GM12878 (cell line): ENCODE measurements around the gene LARGE1. TPM values are rescaled to one million over a fixed set of nuclear protein-coding genes. Genes with fewer than 3 reads are reported as not detected.

Experiments
- ATAC-seq: fragments of 200-7000 bp; cut with Tn5 transposase; 3 replicates; pipeline ENCODE4 v1.9.1; 2020; ENCODE audit warnings: mild to moderate bottlenecking, moderate library complexity
- BruUV-seq: library from RNA; stranded (reverse); fragments of 400-500 nt; replicated peaks from 2 replicates; lab custom pipeline; 2021; lab: Mats Ljungman, UMichigan
- CTCF ChIA-PET: fragments of 300-600 bp; sonication (Branson Sonifier 250); formaldehyde crosslinking; extraction: SDS; loops from one replicate; lab custom pipeline; 2021; ENCODE audit warnings: inconsistent platforms; lab: Yijun Ruan, JAX
- POLR2A ChIA-PET: fragments of 350-600 bp; formaldehyde crosslinking; extraction: SDS; loops from one replicate; lab custom pipeline; 2021; ENCODE audit warnings: inconsistent platforms; lab: Charles Lee
- RAD21 ChIA-PET: fragments of 300-600 bp; sonication (Branson Sonifier 250); formaldehyde crosslinking; loops from one replicate; lab custom pipeline; 2023; ENCODE audit warnings: antibody characterized with exemption; ENCODE audit not compliant: unreplicated experiment; lab: Charles Lee
- SMC1A ChIA-PET: fragments of 300-600 bp; sonication (Branson Sonifier 250); formaldehyde crosslinking; loops from one replicate; lab custom pipeline; 2023; ENCODE audit not compliant: unreplicated experiment, uncharacterized antibody; lab: Charles Lee
- DNase-seq: peaks from one replicate; pipeline ENCODE4 v3.0.0-alpha.2; 2011; ENCODE audit warnings: low read depth, low spot score
- FAIRE-seq: peaks from 3 replicates; lab custom pipeline; 2011; peaks lifted over from hg19 to GRCh38; lab: Jason Lieb, UNC
- H2AFZ ChIP-seq: 2 replicates; pipeline ENCODE4 v1.6.0; 2011; ENCODE audit warnings: low read depth, low read length, control low read depth; ENCODE audit not compliant: control insufficient read depth
- H3K27ac ChIP-seq: 2 replicates; pipeline ENCODE4 v1.5.1; 2011; ENCODE audit warnings: control low read depth; ENCODE audit not compliant: control insufficient read depth, insufficient read depth
- H3K27me3 ChIP-seq, 2 experiments: replicated peaks in 1 of 2; 2 replicates each; pipeline versions ENCODE4 v1.6.0 to v1.6.1; 2011; ENCODE audit warnings: low read length in 1 of 2; ENCODE audit not compliant: control insufficient read depth in 2 of 2, insufficient read depth in 2 of 2
- H3K36me3 ChIP-seq, 2 experiments: 2 replicates each; pipeline ENCODE4 v1.5.1; 2011; ENCODE audit warnings: low read length in 1 of 2; ENCODE audit not compliant: control insufficient read depth in 2 of 2, insufficient read depth in 2 of 2
- H3K4me1 ChIP-seq: 2 replicates; pipeline ENCODE4 v1.6.1; 2011; ENCODE audit warnings: mild to moderate bottlenecking, low read length, moderate library complexity, mixed read lengths; ENCODE audit not compliant: control insufficient read depth, insufficient read depth
- H3K4me2 ChIP-seq: 2 replicates; pipeline ENCODE4 v1.6.0; 2011; ENCODE audit warnings: control low read depth; ENCODE audit not compliant: control insufficient read depth, insufficient read depth
- H3K4me3 ChIP-seq: fragments of 200-600 bp; sonication (generic); 2 replicates; pipeline ENCODE4 v1.5.1; 2016
- H3K79me2 ChIP-seq: 2 replicates; pipeline ENCODE4 v1.6.0; 2011; ENCODE audit warnings: low read length; ENCODE audit not compliant: control insufficient read depth, insufficient read depth
- H3K9ac ChIP-seq: 2 replicates; pipeline ENCODE4 v1.8.0; 2011; ENCODE audit warnings: low read length, control low read depth, mixed read lengths; ENCODE audit not compliant: control insufficient read depth, insufficient read depth
- H3K9me3 ChIP-seq: replicated peaks from 3 replicates; pipeline ENCODE4 v1.5.1; 2011; ENCODE audit warnings: mild to moderate bottlenecking, low read length; ENCODE audit not compliant: control insufficient read depth, insufficient read depth
- H4K20me1 ChIP-seq: 2 replicates; pipeline ENCODE4 v1.6.0; 2011; ENCODE audit not compliant: control insufficient read depth, insufficient read depth
- CREB1 ChIP-seq: IDR thresholded peaks from 2 replicates; pipeline ENCODE4 v1.6.1; 2012; ENCODE audit warnings: low read depth, mild to moderate bottlenecking, inconsistent platforms
- POLR2A ChIP-seq: IDR thresholded peaks from 2 replicates; pipeline ENCODE4 v1.6.1; 2011; ENCODE audit warnings: low read depth, mild to moderate bottlenecking, low read length
- SUZ12 ChIP-seq: fragments of 200-600 bp; sonication (generic); IDR thresholded peaks from one replicate; pipeline ENCODE4 v1.6.1; 2018; ENCODE audit warnings: antibody characterized with exemption, mild to moderate bottlenecking; ENCODE audit not compliant: unreplicated experiment
- TBL1XR1 ChIP-seq: IDR thresholded peaks from 2 replicates; pipeline ENCODE4 v1.6.1; 2012; ENCODE audit warnings: low read depth, low read length, improper control_type of control experiment
- TCF3 ChIP-seq: IDR thresholded peaks from 2 replicates; pipeline ENCODE4 v1.6.1; 2012; ENCODE audit warnings: low read depth, mild to moderate bottlenecking, low read length, borderline replicate concordance; ENCODE audit not compliant: insufficient read depth
- WRNIP1 ChIP-seq: IDR thresholded peaks from 2 replicates; pipeline ENCODE4 v1.6.1; 2011; ENCODE audit warnings: low read depth, low read length, improper control_type of control experiment, borderline replicate concordance
- WGBS: methylation state at CpG from one replicate; pipeline ENCODE4 v1.1.6; 2016; ENCODE audit warnings: low lambda C conversion rate; ENCODE audit not compliant: insufficient replicate concordance, insufficient coverage; ENCODE audit errors: missing lambda C conversion rate; 5-methylcytosine and 5-hydroxymethylcytosine counted together
- in situ Hi-C: fragments of 300-500 bp; cut with MboI; formaldehyde crosslinking; loops from 9 replicates; pipeline ENCODE4 v1.14.3; 2018; ENCODE audit warnings: mixed read lengths
- intact Hi-C: fragments of 100-400 bp; cut with micrococcal nuclease; formaldehyde crosslinking; loops from one replicate; pipeline ENCODE4 v1.14.2; 2022; ENCODE audit not compliant: unreplicated experiment
- polyA plus RNA-seq, 11 experiments: library from polyadenylated mRNA; depleted of rRNA in 4 of 11; unstranded in 6 of 11; stranded (reverse) in 5 of 11; fragments of >200 nt; fragmentation: Nextera tagmentation in 4 of 11; fragmentation: Illumina TruSeq in 1 of 11; extraction: Ambion mirVana in 4 of 11; extraction: Trizol in 1 of 11; gene quantifications; 1 replicate in 1 of 11; 2 replicates in 10 of 11; pipeline versions ENCODE4 v1.2.1 to v1.2.3, GENCODE V29; 2011 to 2016; ENCODE audit warnings: inconsistent platforms in 2 of 11, missing spikeins in 2 of 11, low read depth in 1 of 11
- total RNA-seq, 4 experiments: library from RNA; depleted of rRNA in 3 of 4; stranded (reverse); fragments of >200 nt in 3 of 4; fragmentation: Illumina TruSeq in 1 of 4; extraction: Trizol in 1 of 4; gene quantifications; 2 replicates each; pipeline versions ENCODE4 v1.2.1 to v1.2.3, GENCODE V29; 2013 to 2021
- TF ChIP-seq, protein P1 (sequence below): fragments of 450-650 bp; IDR thresholded peaks from 2 replicates; pipeline ENCODE4 v1.6.1; 2014; ENCODE audit warnings: mild to moderate bottlenecking
- TF ChIP-seq, protein P2 (sequence below): IDR thresholded peaks from 2 replicates; pipeline ENCODE4 v1.6.1; 2011; ENCODE audit warnings: mild to moderate bottlenecking, low read depth, low read length, moderate library complexity; ENCODE audit not compliant: insufficient replicate concordance
- TF ChIP-seq, protein P3 (sequence below): fragments of 450-650 bp; IDR thresholded peaks from 2 replicates; pipeline ENCODE4 v1.6.1; 2016; ENCODE audit warnings: mild to moderate bottlenecking

LARGE1 gene
- total and polyA plus RNA-seq, 10 of the 15 experiments (the other 5 are each of a cell fraction or from before 2014, with no cell fraction given): 3.2 to 41.4 (median 17.3) TPM

DNA sequence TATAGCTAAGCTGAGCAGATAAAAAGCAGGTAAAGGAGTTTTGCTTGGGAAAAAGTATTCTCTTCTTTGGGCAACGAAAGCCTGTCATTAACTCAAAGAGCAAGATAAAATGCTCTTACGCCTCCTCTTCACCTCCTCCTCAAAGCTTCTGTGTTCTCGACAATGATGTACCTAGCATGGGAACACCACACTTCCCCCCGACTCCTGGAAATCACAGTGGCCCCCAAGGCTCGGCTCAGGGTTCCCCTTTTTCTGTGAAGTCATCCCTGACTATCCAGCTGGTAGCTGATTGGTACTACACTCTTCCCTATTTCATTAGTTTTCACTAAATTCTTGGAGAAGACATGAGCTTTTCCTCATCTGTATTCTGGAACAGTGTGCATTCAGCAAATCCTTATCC, 336.1 kb downstream of the LARGE1 start:
- no peak overlapping the region for H3K27ac ChIP-seq
- FAIRE-seq (no peak), ATAC-seq (no peak), DNase-seq (no peak)
- no peak overlapping the region for H3K4me3 ChIP-seq
- ChIA-PET POLR2A (no interaction called here), RAD21 (interaction anchor here (0.6 to 1.5 kb wide), 2 partner anchors 21 to 285 kb away, joined by 3 read pairs; no protein-coding TSS in a partner anchor), SMC1A (interaction anchor here (0.6 to 8.8 kb wide), 3 partner anchors 9 to 1200 kb away, joined by 3 to 125 read pairs (median 4); no protein-coding TSS in a partner anchor), CTCF (interaction anchor here (1.1 to 1.6 kb wide), 4 partner anchors 15 to 334 kb away, joined by 3 to 6 read pairs (median 4); no protein-coding TSS in a partner anchor)
- 62% methylated on average over 5 of the region's 5 CpGs for WGBS
- intact Hi-C loops: no loop called here
- H3K9ac ChIP-seq: no peak overlapping the region
- no peak overlapping the region for H2AFZ ChIP-seq
- no peaks in the 10 kb centered on the region for H4K20me1 ChIP-seq
- no TSS peak for BruUV-seq
- no peak overlapping the region for H3K4me2 ChIP-seq
- no peaks in the 10 kb centered on the region for H3K27me3 ChIP-seq
- no peaks in the 10 kb centered on the region for H3K4me1 ChIP-seq
- TF ChIP-seq CREB1 (no peak), WRNIP1 (no peak), POLR2A (no peak), SUZ12 (no peak), TCF3 (no peak), TBL1XR1 (no peak)
- TF ChIP-seq, protein P1, sequence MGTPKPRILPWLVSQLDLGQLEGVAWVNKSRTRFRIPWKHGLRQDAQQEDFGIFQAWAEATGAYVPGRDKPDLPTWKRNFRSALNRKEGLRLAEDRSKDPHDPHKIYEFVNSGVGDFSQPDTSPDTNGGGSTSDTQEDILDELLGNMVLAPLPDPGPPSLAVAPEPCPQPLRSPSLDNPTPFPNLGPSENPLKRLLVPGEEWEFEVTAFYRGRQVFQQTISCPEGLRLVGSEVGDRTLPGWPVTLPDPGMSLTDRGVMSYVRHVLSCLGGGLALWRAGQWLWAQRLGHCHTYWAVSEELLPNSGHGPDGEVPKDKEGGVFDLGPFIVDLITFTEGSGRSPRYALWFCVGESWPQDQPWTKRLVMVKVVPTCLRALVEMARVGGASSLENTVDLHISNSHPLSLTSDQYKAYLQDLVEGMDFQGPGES: no peak
- TF ChIP-seq, protein P2, sequence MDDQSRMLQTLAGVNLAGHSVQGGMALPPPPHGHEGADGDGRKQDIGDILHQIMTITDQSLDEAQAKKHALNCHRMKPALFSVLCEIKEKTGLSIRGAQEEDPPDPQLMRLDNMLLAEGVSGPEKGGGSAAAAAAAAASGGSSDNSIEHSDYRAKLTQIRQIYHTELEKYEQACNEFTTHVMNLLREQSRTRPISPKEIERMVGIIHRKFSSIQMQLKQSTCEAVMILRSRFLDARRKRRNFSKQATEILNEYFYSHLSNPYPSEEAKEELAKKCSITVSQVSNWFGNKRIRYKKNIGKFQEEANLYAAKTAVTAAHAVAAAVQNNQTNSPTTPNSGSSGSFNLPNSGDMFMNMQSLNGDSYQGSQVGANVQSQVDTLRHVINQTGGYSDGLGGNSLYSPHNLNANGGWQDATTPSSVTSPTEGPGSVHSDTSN: no peak
- TF ChIP-seq, protein P3, sequence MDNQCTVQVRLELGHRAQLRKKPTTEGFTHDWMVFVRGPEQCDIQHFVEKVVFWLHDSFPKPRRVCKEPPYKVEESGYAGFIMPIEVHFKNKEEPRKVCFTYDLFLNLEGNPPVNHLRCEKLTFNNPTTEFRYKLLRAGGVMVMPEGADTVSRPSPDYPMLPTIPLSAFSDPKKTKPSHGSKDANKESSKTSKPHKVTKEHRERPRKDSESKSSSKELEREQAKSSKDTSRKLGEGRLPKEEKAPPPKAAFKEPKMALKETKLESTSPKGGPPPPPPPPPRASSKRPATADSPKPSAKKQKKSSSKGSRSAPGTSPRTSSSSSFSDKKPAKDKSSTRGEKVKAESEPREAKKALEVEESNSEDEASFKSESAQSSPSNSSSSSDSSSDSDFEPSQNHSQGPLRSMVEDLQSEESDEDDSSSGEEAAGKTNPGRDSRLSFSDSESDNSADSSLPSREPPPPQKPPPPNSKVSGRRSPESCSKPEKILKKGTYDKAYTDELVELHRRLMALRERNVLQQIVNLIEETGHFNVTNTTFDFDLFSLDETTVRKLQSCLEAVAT: no peak
- no peaks in the 10 kb centered on the region for H3K36me3 ChIP-seq
- H3K9me3 ChIP-seq: no peaks in the 10 kb centered on the region
- in situ Hi-C loops: no loop called here
- H3K79me2 ChIP-seq: no peaks in the 10 kb centered on the region
